H1 (cell line): ENCODE results near the gene PRPH2. TPM values are rescaled to one million over a fixed set of nuclear protein-coding genes. Genes with fewer than 3 reads are reported as not detected.

Experiments used
- ATF2 ChIP-seq: IDR thresholded peaks from 2 replicates; pipeline ENCODE4 v1.6.1; 2012; ENCODE audit warnings: low read length, inconsistent platforms
- CBX5 ChIP-seq: fragments of 300-800, 300-1000 bp; sonication (generic); IDR thresholded peaks from 2 replicates; pipeline ENCODE4 v1.7.1; 2016; ENCODE audit warnings: antibody characterized with exemption, low read length, low read depth
- HDAC2 ChIP-seq, 2 experiments: fragments of 300-600 bp in 1 of 2; sonication (generic) in 1 of 2; IDR thresholded peaks; 2 replicates each; pipeline ENCODE4 v1.6.1; 2011 to 2012; ENCODE audit warnings: low read depth in 2 of 2, low read length in 2 of 2, mild to moderate bottlenecking in 2 of 2, moderate library complexity in 2 of 2, borderline replicate concordance in 1 of 2, inconsistent platforms in 1 of 2
- JUN ChIP-seq: IDR thresholded peaks from 2 replicates; pipeline ENCODE4 v1.6.1; 2011; ENCODE audit warnings: low read depth, mild to moderate bottlenecking, improper control_type of control experiment, low read length
- POLR2A ChIP-seq, 2 experiments: IDR thresholded peaks; 1 replicate in 1 of 2; 2 replicates in 1 of 2; pipeline ENCODE4 v1.6.1; 2011; ENCODE audit warnings: low read depth in 2 of 2, low read length in 2 of 2, mild to moderate bottlenecking in 2 of 2; ENCODE audit errors: control extremely low read depth in 1 of 2
- polyA plus RNA-seq, 7 experiments: library from polyadenylated mRNA; depleted of rRNA in 3 of 7; stranded (reverse) in 5 of 7; unstranded in 2 of 7; fragments of >200 nt in 5 of 7; fragments of 200-250 nt in 2 of 7; gene quantifications; 1 replicate in 5 of 7; 2 replicates in 1 of 7; 4 replicates in 1 of 7; pipeline versions ENCODE4 v1.2.1 to v1.2.3, GENCODE V29; 2011 to 2013; ENCODE audit warnings: missing spikeins in 2 of 7, mixed read lengths in 2 of 7
- total RNA-seq: library from RNA; stranded (reverse); fragmentation: NEBNext Ultra II Directional; extraction: Animal tissue kit (Norgen Biotek cat#: 25700); gene quantifications from 2 replicates; pipeline ENCODE4 v1.2.1, GENCODE V29; 2021

The PRPH2 gene
- total and polyA plus RNA-seq, 2 of the 8 experiments (the other 6 are each of a cell fraction or from before 2014, with no cell fraction given): 0.23 to 0.65 TPM

- TF ChIP-seq ATF2 (no peak), JUN (no peak), CBX5 (no peak), POLR2A (IDR thresholded peaks at IDR 0.05; ENCODE audit: control extremely low read depth in 1 of 2, low read depth in 2 of 2, low read length in 2 of 2) (no peak), HDAC2 (IDR thresholded peaks at IDR 0.05; ENCODE audit: borderline replicate concordance in 1 of 2, low read depth in 2 of 2, low read length in 2 of 2) (no peak)
Measured at GRCh38 chr6:42762950-42763349, 40.6 kb upstream of the PRPH2 start (continued).
